GM19438 (cell line): ENCODE results near the gene OSGEP.
A peak's percentile ranks its signal among the peaks of the same experiment; 100 is the strongest.

Source experiments
- ATAC-seq: cut with Tn5 transposase; IDR thresholded peaks from one replicate; pipeline ENCODE4 v1.9.1; 2021; ENCODE audit warnings: low read depth; ENCODE audit not compliant: unreplicated experiment

The OSGEP gene

GRCh38 chr14:20434701-20435581, 19.7 kb downstream of the OSGEP start:
- no peak for ATAC-seq

DNA sequence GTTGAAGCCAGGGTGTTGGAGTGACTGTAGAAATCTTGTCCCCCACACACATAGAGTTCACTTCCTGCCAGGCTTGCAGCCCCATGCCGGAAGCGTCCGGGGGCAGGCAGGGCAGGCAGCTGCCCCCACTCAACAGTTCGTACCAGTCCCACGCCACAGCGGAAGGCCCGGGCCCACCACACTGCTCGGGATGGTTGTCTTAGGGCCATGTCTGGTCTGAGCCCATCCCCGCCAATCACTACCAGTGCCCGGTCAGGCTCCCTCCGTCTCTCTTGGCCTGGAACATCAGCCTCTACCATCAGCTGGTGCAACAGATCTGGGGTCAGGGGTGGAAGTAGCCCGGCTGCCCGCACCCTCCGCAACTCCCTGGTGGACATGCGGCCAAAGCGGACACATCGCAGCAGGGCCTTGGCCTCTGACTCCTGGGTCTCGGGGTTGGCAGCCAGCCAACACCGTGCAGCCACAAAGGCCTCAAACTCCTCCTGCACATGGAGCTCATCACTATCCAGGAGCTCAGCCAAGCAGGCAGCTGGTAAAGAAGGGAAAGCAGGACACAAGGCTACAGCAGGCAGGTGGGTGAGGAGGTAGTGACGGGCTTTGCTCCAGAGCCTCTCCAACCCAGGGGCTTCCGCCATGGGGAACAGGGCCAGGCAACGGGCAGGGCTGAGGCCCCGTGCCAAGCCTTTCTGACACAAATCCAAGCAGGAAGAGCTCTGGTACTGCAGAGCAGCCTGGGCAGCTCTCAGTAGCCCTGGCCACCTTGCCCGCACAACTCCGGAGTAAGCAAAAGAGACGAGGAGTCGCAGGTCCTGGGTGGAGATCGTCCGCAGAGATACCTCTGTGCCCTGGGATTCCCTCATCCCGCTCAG, 24.6 kb downstream of the OSGEP start:
- no peak for ATAC-seq

DNA sequence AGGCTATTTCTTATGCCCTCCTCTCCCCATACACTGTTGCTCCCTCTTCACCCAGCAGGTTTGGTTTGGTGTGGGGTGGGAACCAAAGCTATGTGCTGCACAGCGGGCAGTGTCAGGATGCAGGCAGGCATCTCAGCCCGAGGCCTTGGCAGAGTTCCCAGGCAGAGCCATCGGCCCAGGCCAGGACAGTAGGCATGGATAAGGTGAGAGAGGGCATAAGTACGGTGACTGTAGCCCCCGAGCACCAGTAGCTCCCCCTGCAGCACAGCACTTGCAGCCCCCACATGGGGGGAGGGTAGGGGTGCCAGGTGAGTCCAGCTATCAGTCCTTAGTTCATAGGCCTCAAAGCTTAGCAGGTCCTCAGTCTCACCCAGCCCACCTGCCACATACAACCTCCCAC, 25.8 kb downstream of the OSGEP start:
- no peak for ATAC-seq

DNA sequence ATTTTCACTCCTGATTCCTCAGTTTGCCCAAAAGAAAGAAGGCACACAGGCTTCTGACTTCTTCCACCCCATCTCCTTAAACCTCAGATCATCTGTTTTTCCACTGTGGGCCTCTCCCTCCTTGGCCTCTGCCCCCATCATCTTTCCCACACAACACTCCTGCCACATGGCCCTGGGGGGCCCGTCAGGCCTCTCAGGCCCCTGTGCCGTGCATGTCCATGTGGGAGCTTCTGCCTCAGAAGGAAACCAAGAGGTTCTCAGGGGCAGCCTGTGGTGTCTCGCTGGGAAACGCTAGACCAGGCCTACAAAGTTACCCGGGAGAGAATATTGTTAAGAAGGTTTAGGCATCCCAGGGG, 26.6 kb downstream of the OSGEP start:
- peak; percentile 38 for ATAC-seq

GRCh38 chr14:20427231-20428009, 27.2 kb downstream of the OSGEP start:
- ATAC-seq, result peak; percentile 70

DNA sequence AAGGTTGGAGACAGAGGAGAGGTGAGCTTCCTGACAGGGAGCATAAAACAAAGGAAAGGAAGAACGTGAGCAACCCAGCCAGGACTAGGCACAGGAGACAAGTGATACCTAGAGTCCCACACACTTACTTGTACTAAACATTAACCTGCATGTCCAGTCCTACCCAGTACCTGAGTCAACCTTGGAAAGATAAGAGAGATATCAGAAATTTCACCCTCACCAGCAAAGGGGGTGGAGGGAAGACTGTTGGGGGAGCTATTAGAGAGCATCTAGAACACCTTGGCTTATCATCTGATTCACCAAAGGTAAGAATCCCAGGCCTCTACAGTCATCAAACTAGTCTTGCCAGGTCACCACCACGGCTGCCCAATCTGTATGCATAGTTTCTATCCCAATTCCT, 29.8 kb downstream of the OSGEP start:
- ATAC-seq, result no peak

- no peak for ATAC-seq
These were observed 31.7 kb downstream of the OSGEP start for GRCh38 chr14:20422886-20423285.

DNA sequence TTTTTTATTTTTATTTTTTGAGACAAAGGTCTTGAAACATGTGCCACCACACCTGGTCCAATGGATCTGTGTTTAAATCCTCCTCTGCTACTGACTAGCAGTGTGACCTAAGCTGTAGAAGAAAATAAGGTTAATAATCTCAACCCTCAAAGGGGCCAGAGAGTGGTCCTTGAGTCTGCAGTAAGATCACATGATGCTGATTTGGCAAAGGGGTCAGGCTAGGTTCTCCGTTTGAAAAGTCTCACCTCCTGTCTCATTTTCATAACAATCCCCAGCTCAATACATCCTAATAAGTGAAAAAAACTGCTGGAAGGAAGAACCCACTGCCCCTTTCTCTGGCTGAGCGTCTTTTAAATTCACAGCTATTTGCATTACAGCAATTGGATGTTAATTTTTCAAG, 33.3 kb downstream of the OSGEP start:
- no peak for ATAC-seq

DNA sequence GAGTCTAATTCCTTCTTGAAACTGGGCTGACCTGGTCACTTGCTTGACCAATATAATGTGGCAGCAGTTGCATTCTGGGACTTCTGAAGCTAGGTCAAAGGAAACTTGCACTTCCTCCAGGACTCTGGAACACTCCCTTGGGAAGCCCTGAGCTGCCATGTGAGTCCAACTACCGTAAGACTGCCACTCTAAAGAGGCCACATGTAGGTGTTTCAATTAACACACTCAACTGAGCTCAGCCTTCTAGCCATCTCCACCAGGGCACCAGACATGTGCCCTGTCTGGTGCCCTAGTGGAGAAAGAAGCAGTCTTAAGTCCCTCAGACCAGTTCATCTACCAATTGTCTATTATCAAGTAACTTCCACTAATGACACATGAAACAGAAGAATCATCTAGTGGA, 35.2 kb downstream of the OSGEP start:
- no peak for ATAC-seq

DNA sequence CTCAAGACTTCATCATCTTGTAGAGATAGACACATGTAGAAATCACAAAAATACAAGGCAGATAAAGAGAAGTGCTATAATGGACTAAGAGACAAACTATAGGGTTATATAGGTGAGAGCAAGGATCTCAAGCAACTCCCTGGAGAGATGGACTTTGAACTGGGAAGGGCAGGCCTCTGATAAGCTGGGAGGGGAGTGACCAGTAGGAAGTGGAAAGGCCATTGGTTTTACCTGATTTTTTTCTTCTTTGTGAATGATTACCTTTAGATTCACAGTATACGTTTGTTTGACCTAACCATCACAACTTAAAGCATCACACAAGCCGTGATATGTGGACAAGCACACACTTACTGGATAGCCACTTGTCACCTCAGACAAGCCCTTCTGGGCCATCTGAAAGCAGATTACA, 36.1 kb downstream of the OSGEP start:
- ATAC-seq, result no peak

- no peak for ATAC-seq
These were observed 37.1 kb downstream of the OSGEP start for GRCh38 chr14:20417250-20418186.

- no peak for ATAC-seq
These were observed 38.4 kb downstream of the OSGEP start for GRCh38 chr14:20416223-20416622.

DNA sequence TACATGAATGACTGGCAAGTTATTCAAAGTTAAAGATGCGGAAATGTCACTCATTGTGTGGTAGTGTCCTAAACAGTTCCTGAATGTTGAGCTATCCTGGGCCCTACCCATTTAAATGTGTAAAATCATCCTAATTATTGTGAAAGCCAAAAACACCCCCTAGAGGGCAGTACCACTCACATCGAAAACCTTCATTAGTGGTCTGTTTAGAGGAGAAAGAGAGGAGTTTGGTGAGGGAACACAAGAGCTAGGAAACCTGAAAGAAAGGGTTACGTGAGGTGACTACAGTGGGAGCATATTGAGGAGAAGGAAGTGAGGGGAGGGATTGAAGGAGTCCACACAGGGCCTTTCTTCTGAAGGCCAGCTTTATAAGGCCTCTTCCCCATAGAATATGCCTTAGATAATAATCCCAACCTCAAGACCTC, 38.8 kb downstream of the OSGEP start:
- ATAC-seq, result no peak

DNA sequence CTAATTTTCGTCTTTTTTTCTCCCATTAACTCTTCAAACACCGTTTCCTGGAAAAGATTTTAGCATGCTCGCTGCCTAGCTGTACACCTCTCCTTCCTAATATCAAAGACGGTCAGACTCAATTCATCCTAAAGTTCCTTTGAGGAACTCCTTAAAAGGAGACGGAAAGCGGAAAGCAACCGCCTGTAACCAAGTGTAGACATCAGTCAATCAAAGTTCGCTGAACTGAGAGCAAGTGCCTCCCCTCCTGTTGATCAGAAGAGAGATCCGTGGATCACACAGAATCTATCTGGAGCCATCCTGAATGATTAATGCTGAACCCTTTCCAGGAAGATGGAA, 40.9 kb downstream of the OSGEP start:
- peak; percentile 45 for ATAC-seq

DNA sequence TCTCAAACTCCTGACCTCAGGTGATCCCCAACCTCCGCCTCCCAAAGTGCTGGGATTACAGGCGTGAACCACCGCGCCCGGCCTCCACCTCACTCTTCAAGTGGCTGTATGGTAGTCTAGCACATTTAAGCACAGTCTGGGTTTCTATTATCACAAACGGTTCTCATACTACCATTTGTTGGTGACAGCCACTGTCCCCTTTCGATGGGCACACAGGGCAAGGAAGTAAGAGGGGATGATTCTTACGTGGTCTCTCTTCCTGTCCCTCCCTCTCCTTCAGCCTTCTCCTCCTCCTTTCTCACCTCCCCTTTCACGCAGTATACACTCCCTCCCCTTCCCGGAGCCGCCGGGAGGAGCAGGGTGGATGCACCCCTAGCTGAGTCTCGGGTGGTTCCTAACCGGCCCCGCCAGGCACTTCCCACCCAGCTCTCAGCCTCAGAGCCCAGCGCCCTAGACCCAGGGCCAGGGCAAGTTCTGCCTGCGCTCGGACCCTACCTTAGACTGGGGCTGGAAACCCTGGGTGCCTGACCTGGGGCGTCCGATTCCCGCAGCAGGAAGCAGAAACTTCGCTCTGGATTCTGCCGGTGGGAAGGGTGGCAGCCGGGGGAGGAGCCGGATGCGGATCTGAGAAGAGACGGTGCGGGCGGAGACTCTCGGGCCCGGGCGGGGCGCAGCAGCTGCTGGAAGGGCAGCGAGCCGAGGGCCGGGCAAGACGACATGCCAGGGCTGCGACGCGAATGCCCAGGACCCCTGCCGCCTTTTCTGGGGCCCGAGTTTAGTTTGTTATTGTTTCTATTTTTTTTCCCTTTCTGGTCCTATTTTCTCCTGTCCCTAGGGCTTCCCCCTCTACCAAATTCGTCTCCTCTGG, 41.5 kb downstream of the OSGEP start, which contains the start of gene TEP1:
Gene TEP1, minus strand, starts transcription at position 626 of the 868 bp plus-strand sequence. CDS start 5,062 bp downstream, outside the sequence.
- peak; percentile 73 for ATAC-seq

GRCh38 chr14:20412411-20412810, 42.2 kb downstream of the OSGEP start:
- peak; percentile 61 for ATAC-seq

- ATAC-seq, result no peak
These were observed 45.4 kb downstream of the OSGEP start for GRCh38 chr14:20409226-20409625.

GRCh38 chr14:20403521-20403920, 51.1 kb downstream of the OSGEP start:
- ATAC-seq, result no peak
